HL-60 (cell line): ENCODE data around the gene FGFR2.

Experiments used
- CTCF ChIP-seq: IDR thresholded peaks from one replicate; pipeline ENCODE4 v1.5.1; 2011; ENCODE audit warnings: low read length, control low read depth, inconsistent platforms; ENCODE audit not compliant: insufficient read depth
- GABPA ChIP-seq: IDR thresholded peaks from 2 replicates; pipeline ENCODE4 v1.6.1; 2012; ENCODE audit warnings: low read depth
- POLR2AphosphoS5 ChIP-seq: IDR thresholded peaks from 2 replicates; pipeline ENCODE4 v1.6.1; 2012; ENCODE audit warnings: low read depth
- REST ChIP-seq: IDR thresholded peaks from 2 replicates; pipeline ENCODE4 v1.6.1; 2012; ENCODE audit warnings: low read depth; ENCODE audit not compliant: insufficient replicate concordance

- TF ChIP-seq CTCF (no peak), POLR2AphosphoS5 (no peak), GABPA (no peak), REST (no peak)
Measured at GRCh38 chr10:121516093-121516865, 82.0 kb downstream of the FGFR2 start.
